ENCODE measurements around the gene SGO2. TPM values are rescaled to one million over a fixed set of nuclear protein-coding genes. Genes with fewer than 3 reads are reported as not detected.

SGO2 gene
- total and polyA plus RNA-seq, 2 of the 13 experiments (the other 11 are each of a cell fraction or from before 2014, with no cell fraction given): 5.1 to 16.2 TPM

DNA sequence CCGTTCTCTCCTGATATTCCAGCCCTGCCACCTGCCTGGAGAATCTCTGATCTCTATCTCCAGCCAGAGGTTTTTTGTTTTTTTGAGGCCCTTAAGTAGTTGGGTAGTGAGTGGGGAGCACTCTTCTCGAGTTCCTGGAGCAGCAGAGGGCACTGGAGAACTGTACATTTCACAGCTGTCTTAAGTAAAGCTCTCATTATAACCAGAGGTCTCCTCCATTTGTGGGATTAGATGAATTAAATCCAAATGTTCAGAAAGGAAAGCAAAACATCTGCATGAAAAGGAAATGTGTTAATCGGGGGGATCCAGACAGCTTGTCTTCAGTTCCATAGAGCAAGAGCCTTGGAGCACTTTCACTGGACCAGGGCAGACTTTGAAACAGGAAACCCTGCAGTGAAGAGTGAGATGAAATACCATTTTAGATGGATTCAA is 92.6 kb downstream of the SGO2 start (continued):
- TF ChIP-seq NFKBIZ (CRISPR knock-in tag; IDR thresholded peaks at IDR 0.05): no peak
- no peak for TF ChIP-seq ELF3 (CRISPR knock-in tag; IDR thresholded peaks at IDR 0.05)
- TF ChIP-seq, protein P1, sequence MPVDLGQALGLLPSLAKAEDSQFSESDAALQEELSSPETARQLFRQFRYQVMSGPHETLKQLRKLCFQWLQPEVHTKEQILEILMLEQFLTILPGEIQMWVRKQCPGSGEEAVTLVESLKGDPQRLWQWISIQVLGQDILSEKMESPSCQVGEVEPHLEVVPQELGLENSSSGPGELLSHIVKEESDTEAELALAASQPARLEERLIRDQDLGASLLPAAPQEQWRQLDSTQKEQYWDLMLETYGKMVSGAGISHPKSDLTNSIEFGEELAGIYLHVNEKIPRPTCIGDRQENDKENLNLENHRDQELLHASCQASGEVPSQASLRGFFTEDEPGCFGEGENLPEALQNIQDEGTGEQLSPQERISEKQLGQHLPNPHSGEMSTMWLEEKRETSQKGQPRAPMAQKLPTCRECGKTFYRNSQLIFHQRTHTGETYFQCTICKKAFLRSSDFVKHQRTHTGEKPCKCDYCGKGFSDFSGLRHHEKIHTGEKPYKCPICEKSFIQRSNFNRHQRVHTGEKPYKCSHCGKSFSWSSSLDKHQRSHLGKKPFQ (CRISPR knock-in tag; IDR thresholded peaks at IDR 0.05; ENCODE audit: insufficient replicate concordance): no peak
- no peak for TF ChIP-seq THAP11 (CRISPR knock-in tag; IDR thresholded peaks at IDR 0.05)
- no peak for TF ChIP-seq BHLHE40 (IDR thresholded peaks at IDR 0.05; ENCODE audit: low read length)
- TF ChIP-seq, protein P2, sequence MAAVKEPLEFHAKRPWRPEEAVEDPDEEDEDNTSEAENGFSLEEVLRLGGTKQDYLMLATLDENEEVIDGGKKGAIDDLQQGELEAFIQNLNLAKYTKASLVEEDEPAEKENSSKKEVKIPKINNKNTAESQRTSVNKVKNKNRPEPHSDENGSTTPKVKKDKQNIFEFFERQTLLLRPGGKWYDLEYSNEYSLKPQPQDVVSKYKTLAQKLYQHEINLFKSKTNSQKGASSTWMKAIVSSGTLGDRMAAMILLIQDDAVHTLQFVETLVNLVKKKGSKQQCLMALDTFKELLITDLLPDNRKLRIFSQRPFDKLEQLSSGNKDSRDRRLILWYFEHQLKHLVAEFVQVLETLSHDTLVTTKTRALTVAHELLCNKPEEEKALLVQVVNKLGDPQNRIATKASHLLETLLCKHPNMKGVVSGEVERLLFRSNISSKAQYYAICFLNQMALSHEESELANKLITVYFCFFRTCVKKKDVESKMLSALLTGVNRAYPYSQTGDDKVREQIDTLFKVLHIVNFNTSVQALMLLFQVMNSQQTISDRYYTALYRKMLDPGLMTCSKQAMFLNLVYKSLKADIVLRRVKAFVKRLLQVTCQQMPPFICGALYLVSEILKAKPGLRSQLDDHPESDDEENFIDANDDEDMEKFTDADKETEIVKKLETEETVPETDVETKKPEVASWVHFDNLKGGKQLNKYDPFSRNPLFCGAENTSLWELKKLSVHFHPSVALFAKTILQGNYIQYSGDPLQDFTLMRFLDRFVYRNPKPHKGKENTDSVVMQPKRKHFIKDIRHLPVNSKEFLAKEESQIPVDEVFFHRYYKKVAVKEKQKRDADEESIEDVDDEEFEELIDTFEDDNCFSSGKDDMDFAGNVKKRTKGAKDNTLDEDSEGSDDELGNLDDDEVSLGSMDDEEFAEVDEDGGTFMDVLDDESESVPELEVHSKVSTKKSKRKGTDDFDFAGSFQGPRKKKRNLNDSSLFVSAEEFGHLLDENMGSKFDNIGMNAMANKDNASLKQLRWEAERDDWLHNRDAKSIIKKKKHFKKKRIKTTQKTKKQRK (IDR thresholded peaks at IDR 0.05; ENCODE audit: low read length): no peak
- TF ChIP-seq, protein P3, sequence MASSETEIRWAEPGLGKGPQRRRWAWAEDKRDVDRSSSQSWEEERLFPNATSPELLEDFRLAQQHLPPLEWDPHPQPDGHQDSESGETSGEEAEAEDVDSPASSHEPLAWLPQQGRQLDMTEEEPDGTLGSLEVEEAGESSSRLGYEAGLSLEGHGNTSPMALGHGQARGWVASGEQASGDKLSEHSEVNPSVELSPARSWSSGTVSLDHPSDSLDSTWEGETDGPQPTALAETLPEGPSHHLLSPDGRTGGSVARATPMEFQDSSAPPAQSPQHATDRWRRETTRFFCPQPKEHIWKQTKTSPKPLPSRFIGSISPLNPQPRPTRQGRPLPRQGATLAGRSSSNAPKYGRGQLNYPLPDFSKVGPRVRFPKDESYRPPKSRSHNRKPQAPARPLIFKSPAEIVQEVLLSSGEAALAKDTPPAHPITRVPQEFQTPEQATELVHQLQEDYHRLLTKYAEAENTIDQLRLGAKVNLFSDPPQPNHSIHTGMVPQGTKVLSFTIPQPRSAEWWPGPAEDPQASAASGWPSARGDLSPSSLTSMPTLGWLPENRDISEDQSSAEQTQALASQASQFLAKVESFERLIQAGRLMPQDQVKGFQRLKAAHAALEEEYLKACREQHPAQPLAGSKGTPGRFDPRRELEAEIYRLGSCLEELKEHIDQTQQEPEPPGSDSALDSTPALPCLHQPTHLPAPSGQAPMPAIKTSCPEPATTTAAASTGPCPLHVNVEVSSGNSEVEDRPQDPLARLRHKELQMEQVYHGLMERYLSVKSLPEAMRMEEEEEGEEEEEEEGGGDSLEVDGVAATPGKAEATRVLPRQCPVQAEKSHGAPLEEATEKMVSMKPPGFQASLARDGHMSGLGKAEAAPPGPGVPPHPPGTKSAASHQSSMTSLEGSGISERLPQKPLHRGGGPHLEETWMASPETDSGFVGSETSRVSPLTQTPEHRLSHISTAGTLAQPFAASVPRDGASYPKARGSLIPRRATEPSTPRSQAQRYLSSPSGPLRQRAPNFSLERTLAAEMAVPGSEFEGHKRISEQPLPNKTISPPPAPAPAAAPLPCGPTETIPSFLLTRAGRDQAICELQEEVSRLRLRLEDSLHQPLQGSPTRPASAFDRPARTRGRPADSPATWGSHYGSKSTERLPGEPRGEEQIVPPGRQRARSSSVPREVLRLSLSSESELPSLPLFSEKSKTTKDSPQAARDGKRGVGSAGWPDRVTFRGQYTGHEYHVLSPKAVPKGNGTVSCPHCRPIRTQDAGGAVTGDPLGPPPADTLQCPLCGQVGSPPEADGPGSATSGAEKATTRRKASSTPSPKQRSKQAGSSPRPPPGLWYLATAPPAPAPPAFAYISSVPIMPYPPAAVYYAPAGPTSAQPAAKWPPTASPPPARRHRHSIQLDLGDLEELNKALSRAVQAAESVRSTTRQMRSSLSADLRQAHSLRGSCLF (CRISPR knock-in tag; IDR thresholded peaks at IDR 0.05; ENCODE audit: borderline replicate concordance): no peak
- no peak for TF ChIP-seq RNF2 (conservative IDR thresholded peaks at IDR 0.05; ENCODE audit: low read depth)
- TF ChIP-seq, protein P4, sequence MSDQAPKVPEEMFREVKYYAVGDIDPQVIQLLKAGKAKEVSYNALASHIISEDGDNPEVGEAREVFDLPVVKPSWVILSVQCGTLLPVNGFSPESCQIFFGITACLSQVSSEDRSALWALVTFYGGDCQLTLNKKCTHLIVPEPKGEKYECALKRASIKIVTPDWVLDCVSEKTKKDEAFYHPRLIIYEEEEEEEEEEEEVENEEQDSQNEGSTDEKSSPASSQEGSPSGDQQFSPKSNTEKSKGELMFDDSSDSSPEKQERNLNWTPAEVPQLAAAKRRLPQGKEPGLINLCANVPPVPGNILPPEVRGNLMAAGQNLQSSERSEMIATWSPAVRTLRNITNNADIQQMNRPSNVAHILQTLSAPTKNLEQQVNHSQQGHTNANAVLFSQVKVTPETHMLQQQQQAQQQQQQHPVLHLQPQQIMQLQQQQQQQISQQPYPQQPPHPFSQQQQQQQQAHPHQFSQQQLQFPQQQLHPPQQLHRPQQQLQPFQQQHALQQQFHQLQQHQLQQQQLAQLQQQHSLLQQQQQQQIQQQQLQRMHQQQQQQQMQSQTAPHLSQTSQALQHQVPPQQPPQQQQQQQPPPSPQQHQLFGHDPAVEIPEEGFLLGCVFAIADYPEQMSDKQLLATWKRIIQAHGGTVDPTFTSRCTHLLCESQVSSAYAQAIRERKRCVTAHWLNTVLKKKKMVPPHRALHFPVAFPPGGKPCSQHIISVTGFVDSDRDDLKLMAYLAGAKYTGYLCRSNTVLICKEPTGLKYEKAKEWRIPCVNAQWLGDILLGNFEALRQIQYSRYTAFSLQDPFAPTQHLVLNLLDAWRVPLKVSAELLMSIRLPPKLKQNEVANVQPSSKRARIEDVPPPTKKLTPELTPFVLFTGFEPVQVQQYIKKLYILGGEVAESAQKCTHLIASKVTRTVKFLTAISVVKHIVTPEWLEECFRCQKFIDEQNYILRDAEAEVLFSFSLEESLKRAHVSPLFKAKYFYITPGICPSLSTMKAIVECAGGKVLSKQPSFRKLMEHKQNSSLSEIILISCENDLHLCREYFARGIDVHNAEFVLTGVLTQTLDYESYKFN (CRISPR knock-in tag; conservative IDR thresholded peaks at IDR 0.05): no peak
- no peak for TF ChIP-seq ETV6 (CRISPR knock-in tag; conservative IDR thresholded peaks at IDR 0.05)
- no peak for TF ChIP-seq ZNF7 (CRISPR knock-in tag; IDR thresholded peaks at IDR 0.05)

Data from HepG2 (cell line).